Loucy (cell line): Measurements from ENCODE around the gene EPHB6.
A peak's percentile ranks its signal among the peaks of the same experiment; 100 is the strongest.

Experiments used
- H2AFZ ChIP-seq: fragments of 200-600 bp; sonication (generic); 2 replicates; pipeline ENCODE4 v1.6.0; 2016; ENCODE audit warnings: antibody characterized with exemption, mild to moderate bottlenecking, low read length, moderate library complexity
- H3F3A ChIP-seq: fragments of 200-600 bp; 2 replicates; pipeline ENCODE4 v1.6.0; 2016; ENCODE audit warnings: antibody characterized with exemption, low read depth, mild to moderate bottlenecking
- H3K27me3 ChIP-seq: fragments of 200-600 bp; sonication (generic); 2 replicates; pipeline ENCODE4 v1.6.1; 2014; ENCODE audit warnings: low read length, mild to moderate bottlenecking; ENCODE audit not compliant: insufficient read depth, poor library complexity, severe bottlenecking
- H3K36me3 ChIP-seq: fragments of 200-600 bp; sonication (generic); 2 replicates; pipeline ENCODE4 v1.6.1; 2016; ENCODE audit warnings: low read length; ENCODE audit not compliant: insufficient read depth
- H3K4me1 ChIP-seq: fragments of 200-600 bp; sonication (generic); 2 replicates; pipeline ENCODE4 v1.5.1; 2014; ENCODE audit warnings: low read length, mild to moderate bottlenecking; ENCODE audit not compliant: insufficient read depth, poor library complexity, severe bottlenecking
- H3K4me2 ChIP-seq: fragments of 200-600 bp; sonication (generic); 2 replicates; pipeline ENCODE4 v1.6.0; 2014; ENCODE audit warnings: antibody characterized with exemption, low read length, low read depth, mild to moderate bottlenecking; ENCODE audit not compliant: poor library complexity, severe bottlenecking
- H3K4me3 ChIP-seq: fragments of 200-600 bp; sonication (generic); 2 replicates; pipeline ENCODE4 v1.5.1; 2014; ENCODE audit warnings: low read length, mild to moderate bottlenecking, mixed read lengths; ENCODE audit not compliant: poor library complexity, severe bottlenecking
- H3K79me2 ChIP-seq: fragments of 200-600 bp; sonication (generic); 2 replicates; pipeline ENCODE4 v1.6.1; 2014; ENCODE audit warnings: low read length; ENCODE audit not compliant: insufficient read depth
- H3K9ac ChIP-seq: fragments of 200-600 bp; sonication (generic); 2 replicates; pipeline ENCODE4 v1.6.0; 2014; ENCODE audit warnings: mild to moderate bottlenecking, low read depth, low read length, moderate library complexity; ENCODE audit not compliant: poor library complexity, severe bottlenecking
- H3K9me2 ChIP-seq: fragments of 200-600 bp; sonication (generic); replicated peaks from 2 replicates; pipeline ENCODE4 v1.6.1; 2016; ENCODE audit warnings: low read depth, low read length, mixed read lengths
- H3K9me3 ChIP-seq: fragments of 200-600 bp; sonication (generic); 2 replicates; pipeline ENCODE4 v1.6.1; 2014; ENCODE audit warnings: mild to moderate bottlenecking, antibody characterized with exemption, low read length, low read depth; ENCODE audit not compliant: insufficient read depth
- H4K20me1 ChIP-seq: fragments of 200-600 bp; sonication (generic); 2 replicates; pipeline ENCODE4 v1.6.0; 2014; ENCODE audit warnings: antibody characterized with exemption, low read length, mild to moderate bottlenecking; ENCODE audit not compliant: insufficient read depth, poor library complexity, severe bottlenecking
- CTCF ChIP-seq: fragments of 200-600 bp; sonication (generic); conservative IDR thresholded peaks from 2 replicates; pipeline ENCODE4 v1.5.1; 2014; ENCODE audit warnings: mild to moderate bottlenecking, antibody characterized with exemption, low read length
- EZH2phosphoT487 ChIP-seq: fragments of 200-600 bp; IDR thresholded peaks from 2 replicates; pipeline ENCODE4 v1.6.1; 2018; ENCODE audit warnings: antibody characterized with exemption, mild to moderate bottlenecking, moderate library complexity, borderline replicate concordance

Gene EPHB6

GRCh38 chr7:142847353-142847752 lies 7.5 kb upstream of the EPHB6 start:
- no peaks in the 10 kb centered on the region for H3K79me2 ChIP-seq
- no peak overlapping the region for H3K9ac ChIP-seq
- H3K36me3 ChIP-seq, result no peaks in the 10 kb centered on the region
- H3F3A ChIP-seq, result no peaks in the 10 kb centered on the region
- H3K4me2 ChIP-seq, result no peak overlapping the region
- H3K9me2 ChIP-seq, result no peaks in the 10 kb centered on the region
- no peak for TF ChIP-seq CTCF
- TF ChIP-seq EZH2phosphoT487, result no peak
- no peaks in the 10 kb centered on the region for H3K9me3 ChIP-seq
- no peak overlapping the region for H2AFZ ChIP-seq
- H3K4me3 ChIP-seq, result no peak overlapping the region
- H4K20me1 ChIP-seq, result no peaks in the 10 kb centered on the region
- no peaks in the 10 kb centered on the region for H3K27me3 ChIP-seq
- H3K4me1 ChIP-seq, result peaks cover 20% of the 10 kb centered on the region

GRCh38 chr7:142851269-142851668 lies 3.6 kb upstream of the EPHB6 start:
- Histone ChIP-seq H3K4me3 (no peak overlapping the region), H3F3A (0 out of 2 replicates have a peak, but pooled peaks cover 3% of the 10 kb centered on the region), H4K20me1 (no peaks in the 10 kb centered on the region), H3K9me3 (no peaks in the 10 kb centered on the region), H3K4me2 (no peak overlapping the region), H3K36me3 (no peaks in the 10 kb centered on the region), H3K9ac (no peak overlapping the region), H2AFZ (0 out of 2 replicates have a peak overlapping the region, but pooled peaks have one; percentile 8), H3K27me3 (no peaks in the 10 kb centered on the region), H3K4me1 (peaks cover 27% of the 10 kb centered on the region), H3K9me2 (no peaks in the 10 kb centered on the region), H3K79me2 (peaks cover 14% of the 10 kb centered on the region)
- no peak for TF ChIP-seq EZH2phosphoT487
- TF ChIP-seq CTCF, result no peak

- Histone ChIP-seq H3K4me3 (no peak overlapping the region), H3K27me3 (no peaks in the 10 kb centered on the region), H4K20me1 (no peaks in the 10 kb centered on the region), H3F3A (0 out of 2 replicates have a peak, but pooled peaks cover 3% of the 10 kb centered on the region), H3K4me2 (no peak overlapping the region), H3K9ac (no peak overlapping the region), H3K9me2 (no peaks in the 10 kb centered on the region), H2AFZ (no peak overlapping the region), H3K9me3 (no peaks in the 10 kb centered on the region), H3K79me2 (peaks cover 20% of the 10 kb centered on the region), H3K4me1 (peaks cover 33% of the 10 kb centered on the region), H3K36me3 (no peaks in the 10 kb centered on the region)
- peak; percentile 19 for TF ChIP-seq CTCF
- no peak for TF ChIP-seq EZH2phosphoT487
Measured at GRCh38 chr7:142851919-142852318, 3.0 kb upstream of the EPHB6 start.
